ENCODE measurements around the gene STK38L.

STK38L gene

DNA sequence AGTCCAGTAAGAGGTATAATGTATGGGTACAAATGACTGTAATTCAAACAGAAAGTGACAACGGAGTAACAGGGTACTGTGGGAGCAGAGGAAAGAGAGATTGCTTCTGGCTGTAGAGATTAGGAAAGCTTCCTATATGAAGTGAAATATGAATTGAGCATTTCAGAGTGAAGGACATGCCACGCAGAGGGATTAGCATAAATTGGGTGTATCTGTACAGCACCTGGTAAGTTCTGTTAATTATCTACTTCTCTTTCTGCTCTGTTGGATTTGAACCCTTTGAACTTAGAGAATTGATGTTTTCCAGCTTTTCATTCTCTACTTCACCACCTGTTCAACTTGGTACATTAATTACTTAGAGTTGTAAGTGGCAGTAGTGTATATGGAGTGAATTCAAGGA is 8.8 kb downstream of the STK38L start:
- no peak overlapping the region for H3K4me3 ChIP-seq (ENCODE audit: insufficient read depth in 1 of 2, low read depth in 1 of 2, low read length in 2 of 2)
- 95% methylated on average over 1 of the region's 2 CpGs for WGBS
- no peaks in the 10 kb centered on the region for H3K9me3 ChIP-seq (ENCODE audit: control insufficient read depth, low read length)
- H4K8ac ChIP-seq (ENCODE audit: low read length), result no peak overlapping the region
- H2BK5ac ChIP-seq (ENCODE audit: low read depth, low read length, poor library complexity, severe bottlenecking), result no peak overlapping the region
- no peak for DNase-seq
- H3K4ac ChIP-seq (ENCODE audit: low read depth in 1 of 2, low read length in 2 of 2), result no peak overlapping the region
- H2AFZ ChIP-seq (ENCODE audit: low read depth, low read length), result no peak overlapping the region
- no peak overlapping the region for H2AK5ac ChIP-seq (ENCODE audit: low read length, severe bottlenecking)
- H3K27me3 ChIP-seq (ENCODE audit: control insufficient read depth in 1 of 2, insufficient read depth in 1 of 2, low read length in 2 of 2), result no peaks in the 10 kb centered on the region
- no peak overlapping the region for H3K23ac ChIP-seq (ENCODE audit: low read length in 2 of 2)
- H3K36me3 ChIP-seq (ENCODE audit: control insufficient read depth in 1 of 2, insufficient read depth in 2 of 2, low read depth in 1 of 2, low read length in 2 of 2), result peaks cover 0 to 2% of the 10 kb centered on the region in 2 experiments
- H3K79me1 ChIP-seq (replicated peaks; ENCODE audit: low read length, poor library complexity, severe bottlenecking), result peaks cover 21% of the 10 kb centered on the region
- H3K14ac ChIP-seq (ENCODE audit: low read length in 2 of 2), result no peak overlapping the region
- H2BK12ac ChIP-seq (ENCODE audit: low read length in 2 of 2), result no peak overlapping the region
- no peak overlapping the region for H3K27ac ChIP-seq (ENCODE audit: low read length, poor library complexity, severe bottlenecking)
- no peak overlapping the region for H2BK15ac ChIP-seq (ENCODE audit: low read depth, poor library complexity, severe bottlenecking)
- H3K9ac ChIP-seq (ENCODE audit: low read length), result no peak overlapping the region
- no peak overlapping the region for H4K91ac ChIP-seq (ENCODE audit: low read length)
- no peak overlapping the region for H3K4me2 ChIP-seq (ENCODE audit: low read length, poor library complexity, severe bottlenecking)
- H3K4me1 ChIP-seq (ENCODE audit: control insufficient read depth, insufficient read depth, low read depth, low read length), result peaks cover 2% of the 10 kb centered on the region
- H3K18ac ChIP-seq (ENCODE audit: low read depth in 1 of 2, low read length in 2 of 2), result no peak overlapping the region
- H2BK120ac ChIP-seq (ENCODE audit: low read depth, low read length), result no peak overlapping the region

DNA sequence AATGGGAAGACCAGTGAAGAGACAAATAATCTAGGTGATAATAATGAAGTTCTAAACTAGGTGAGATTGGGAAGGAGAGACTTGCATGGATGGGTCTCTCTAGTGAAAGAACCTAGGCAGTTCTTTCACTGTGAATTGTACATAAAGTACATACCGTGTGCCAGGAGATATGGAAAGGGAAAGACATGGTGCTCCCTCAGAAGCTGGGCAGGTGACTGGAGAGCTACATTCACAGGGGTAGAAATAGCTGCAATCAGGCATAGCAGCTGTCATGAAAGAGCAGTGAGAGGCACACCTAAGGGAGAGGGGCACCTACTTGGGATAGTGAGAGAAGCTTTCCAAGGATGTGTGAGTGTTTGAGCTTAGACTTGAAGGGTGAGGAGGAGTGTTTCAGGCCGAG is 9.3 kb downstream of the STK38L start:
- peaks cover 0 to 2% of the 10 kb centered on the region in 2 experiments for H3K36me3 ChIP-seq (ENCODE audit: control insufficient read depth in 1 of 2, insufficient read depth in 2 of 2, low read depth in 1 of 2, low read length in 2 of 2)
- no peaks in the 10 kb centered on the region for H3K27me3 ChIP-seq (ENCODE audit: control insufficient read depth in 1 of 2, insufficient read depth in 1 of 2, low read length in 2 of 2)
- H3K4ac ChIP-seq (ENCODE audit: low read depth in 1 of 2, low read length in 2 of 2), result no peak overlapping the region
- H2AK5ac ChIP-seq (ENCODE audit: low read length, severe bottlenecking), result no peak overlapping the region
- H3K9ac ChIP-seq (ENCODE audit: low read length), result no peak overlapping the region
- H4K91ac ChIP-seq (ENCODE audit: low read length), result peak overlapping the region; percentile 16
- WGBS, result 96% methylated on average over 2 of the region's 2 CpGs
- H3K9me3 ChIP-seq (ENCODE audit: control insufficient read depth, low read length), result no peaks in the 10 kb centered on the region
- H2BK15ac ChIP-seq (ENCODE audit: low read depth, poor library complexity, severe bottlenecking), result no peak overlapping the region
- no peak overlapping the region for H3K27ac ChIP-seq (ENCODE audit: low read length, poor library complexity, severe bottlenecking)
- H3K14ac ChIP-seq (ENCODE audit: low read length in 2 of 2), result no peak overlapping the region
- H2BK12ac ChIP-seq (ENCODE audit: low read length in 2 of 2), result no peak overlapping the region
- H3K18ac ChIP-seq (ENCODE audit: low read depth in 1 of 2, low read length in 2 of 2), result no peak overlapping the region
- H2BK120ac ChIP-seq (ENCODE audit: low read depth, low read length), result no peak overlapping the region
- no peak overlapping the region for H2AFZ ChIP-seq (ENCODE audit: low read depth, low read length)
- no peak overlapping the region for H4K8ac ChIP-seq (ENCODE audit: low read length)
- peaks cover 22% of the 10 kb centered on the region for H3K79me1 ChIP-seq (replicated peaks; ENCODE audit: low read length, poor library complexity, severe bottlenecking)
- H2BK5ac ChIP-seq (ENCODE audit: low read depth, low read length, poor library complexity, severe bottlenecking), result no peak overlapping the region
- no peak overlapping the region for H3K4me3 ChIP-seq (ENCODE audit: insufficient read depth in 1 of 2, low read depth in 1 of 2, low read length in 2 of 2)
- peaks cover 2% of the 10 kb centered on the region for H3K4me1 ChIP-seq (ENCODE audit: control insufficient read depth, insufficient read depth, low read depth, low read length)
- DNase-seq, result no peak
- H3K4me2 ChIP-seq (ENCODE audit: low read length, poor library complexity, severe bottlenecking), result no peak overlapping the region
- no peak overlapping the region for H3K23ac ChIP-seq (ENCODE audit: low read length in 2 of 2)

DNA sequence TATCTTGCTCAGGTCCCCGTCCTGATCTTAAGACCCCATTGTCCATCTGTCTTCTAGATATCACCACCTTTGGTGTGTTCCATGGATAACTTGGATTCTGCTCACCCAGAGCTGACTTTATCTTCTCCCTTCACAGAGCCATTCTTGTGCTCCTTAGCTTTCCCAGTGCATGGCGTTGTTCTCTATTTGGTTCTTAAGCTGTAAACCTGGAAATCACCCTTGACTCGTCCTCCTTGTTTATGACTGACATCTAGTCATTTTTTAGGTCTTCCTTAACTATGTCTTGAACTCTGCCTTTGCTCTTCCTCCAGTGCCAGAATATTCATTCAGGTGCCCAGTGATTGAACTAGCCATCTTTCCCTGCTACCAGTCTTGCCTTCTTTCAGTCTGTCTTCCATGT is 11.7 kb downstream of the STK38L start:
- Histone ChIP-seq H2BK5ac (ENCODE audit: low read depth, low read length, poor library complexity, severe bottlenecking) (no peak overlapping the region), H3K14ac (ENCODE audit: low read length in 2 of 2) (no peak overlapping the region), H2BK15ac (ENCODE audit: low read depth, poor library complexity, severe bottlenecking) (no peak overlapping the region), H3K27me3 (ENCODE audit: control insufficient read depth in 1 of 2, insufficient read depth in 1 of 2, low read length in 2 of 2) (no peaks in the 10 kb centered on the region), H3K4ac (ENCODE audit: low read depth in 1 of 2, low read length in 2 of 2) (no peak overlapping the region), H3K9ac (ENCODE audit: low read length) (no peak overlapping the region), H3K27ac (ENCODE audit: low read length, poor library complexity, severe bottlenecking) (no peak overlapping the region), H3K79me1 (replicated peaks; ENCODE audit: low read length, poor library complexity, severe bottlenecking) (peaks cover 24% of the 10 kb centered on the region), H3K9me3 (ENCODE audit: control insufficient read depth, low read length) (no peaks in the 10 kb centered on the region), H2BK120ac (ENCODE audit: low read depth, low read length) (no peak overlapping the region), H2BK12ac (ENCODE audit: low read length in 2 of 2) (no peak overlapping the region), H4K91ac (ENCODE audit: low read length) (no peak overlapping the region), H3K4me1 (ENCODE audit: control insufficient read depth, insufficient read depth, low read depth, low read length) (peaks cover 4% of the 10 kb centered on the region), H4K8ac (ENCODE audit: low read length) (no peak overlapping the region), H3K36me3 (ENCODE audit: control insufficient read depth in 1 of 2, insufficient read depth in 2 of 2, low read depth in 1 of 2, low read length in 2 of 2) (no peaks in the 10 kb centered on the region), H3K4me3 (ENCODE audit: insufficient read depth in 1 of 2, low read depth in 1 of 2, low read length in 2 of 2) (no peak overlapping the region), H3K18ac (ENCODE audit: low read depth in 1 of 2, low read length in 2 of 2) (no peak overlapping the region), H2AK5ac (ENCODE audit: low read length, severe bottlenecking) (no peak overlapping the region), H2AFZ (ENCODE audit: low read depth, low read length) (no peak overlapping the region), H3K4me2 (ENCODE audit: low read length, poor library complexity, severe bottlenecking) (no peak overlapping the region), H3K23ac (ENCODE audit: low read length in 2 of 2) (no peak overlapping the region)
- no peak for DNase-seq
- 92% methylated on average over 3 of the region's 3 CpGs for WGBS

DNA sequence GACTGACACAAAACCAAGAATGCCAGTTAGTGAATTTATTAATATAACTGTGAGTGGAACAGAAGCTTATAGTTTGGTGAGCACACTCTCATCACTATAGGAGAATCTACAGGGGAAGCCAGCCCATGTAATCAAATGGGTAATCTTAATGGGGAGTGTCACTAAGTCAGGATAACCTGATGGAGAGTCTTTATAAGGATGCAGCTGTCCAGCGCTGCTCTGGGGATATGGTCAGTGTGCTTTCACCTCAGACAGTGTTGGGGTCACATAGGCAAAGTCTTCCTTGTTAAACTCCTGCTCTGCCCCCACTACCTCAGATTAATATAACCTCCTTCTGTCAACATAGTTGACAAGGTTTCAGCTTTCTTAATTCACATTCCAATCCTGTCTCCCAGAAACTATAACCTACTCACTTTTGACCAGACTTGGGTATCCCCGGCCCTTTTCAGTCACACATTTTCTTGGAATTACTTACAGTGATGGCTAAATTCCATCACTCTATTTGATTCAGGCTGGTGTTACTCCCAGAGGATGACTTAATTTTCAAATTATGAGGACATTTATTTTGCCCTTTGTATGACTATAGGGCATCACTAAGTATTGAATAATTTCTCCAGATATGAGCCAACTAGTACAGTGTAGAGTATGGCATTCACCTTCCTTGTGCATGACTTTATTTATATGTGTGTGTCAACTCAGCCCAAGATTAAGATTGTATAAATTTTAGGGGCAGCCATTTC is 13.2 kb downstream of the STK38L start:
- Histone ChIP-seq H3K79me1 (replicated peaks; ENCODE audit: low read length, poor library complexity, severe bottlenecking) (peaks cover 24% of the 10 kb centered on the region), H3K18ac (ENCODE audit: low read depth in 1 of 2, low read length in 2 of 2) (no peak overlapping the region), H2BK5ac (ENCODE audit: low read depth, low read length, poor library complexity, severe bottlenecking) (no peak overlapping the region), H3K4me3 (ENCODE audit: insufficient read depth in 1 of 2, low read depth in 1 of 2, low read length in 2 of 2) (no peak overlapping the region), H2AFZ (ENCODE audit: low read depth, low read length) (no peak overlapping the region), H2BK120ac (ENCODE audit: low read depth, low read length) (no peak overlapping the region), H2AK5ac (ENCODE audit: low read length, severe bottlenecking) (no peak overlapping the region), H2BK15ac (ENCODE audit: low read depth, poor library complexity, severe bottlenecking) (no peak overlapping the region), H3K9me3 (ENCODE audit: control insufficient read depth, low read length) (no peaks in the 10 kb centered on the region), H2BK12ac (ENCODE audit: low read length in 2 of 2) (no peak overlapping the region), H3K4me1 (ENCODE audit: control insufficient read depth, insufficient read depth, low read depth, low read length) (peaks cover 4% of the 10 kb centered on the region), H3K14ac (ENCODE audit: low read length in 2 of 2) (no peak overlapping the region), H4K91ac (ENCODE audit: low read length) (no peak overlapping the region), H3K36me3 (ENCODE audit: control insufficient read depth in 1 of 2, insufficient read depth in 2 of 2, low read depth in 1 of 2, low read length in 2 of 2) (no peaks in the 10 kb centered on the region), H3K27me3 (ENCODE audit: control insufficient read depth in 1 of 2, insufficient read depth in 1 of 2, low read length in 2 of 2) (no peaks in the 10 kb centered on the region), H4K8ac (ENCODE audit: low read length) (no peak overlapping the region), H3K9ac (ENCODE audit: low read length) (no peak overlapping the region), H3K4me2 (ENCODE audit: low read length, poor library complexity, severe bottlenecking) (no peak overlapping the region), H3K23ac (ENCODE audit: low read length in 2 of 2) (no peak overlapping the region), H3K4ac (ENCODE audit: low read depth in 1 of 2, low read length in 2 of 2) (no peak overlapping the region), H3K27ac (ENCODE audit: low read length, poor library complexity, severe bottlenecking) (no peak overlapping the region)
- no peak for DNase-seq
- WGBS, result 100% methylated on average over 2 of the region's 2 CpGs

All from mesenchymal stem cell (in vitro differentiated cells and primary cell).